IMR-90 (cell line): ENCODE data around the gene TOMM40.

Experiments used
- CTCF ChIP-seq: conservative IDR thresholded peaks from 2 replicates; pipeline ENCODE4 v1.5.1; 2012; ENCODE audit warnings: mild to moderate bottlenecking, low read depth, low read length, improper control_type of control experiment
- MXI1 ChIP-seq: IDR thresholded peaks from 2 replicates; pipeline ENCODE4 v1.6.1; 2012; ENCODE audit warnings: low read depth, mild to moderate bottlenecking, low read length, moderate library complexity, borderline replicate concordance
- POLR2A ChIP-seq: IDR thresholded peaks from 2 replicates; pipeline ENCODE4 v1.6.1; 2012; ENCODE audit warnings: mild to moderate bottlenecking, low read depth, low read length

GRCh38 chr19:44894946-44895345 is 3.9 kb downstream of the TOMM40 start:
- TF ChIP-seq CTCF (no peak), POLR2A (no peak), MXI1 (no peak)
